OCI-LY7 (cell line): Measurements from ENCODE around the gene HLA-E. TPM values are rescaled to one million over a fixed set of nuclear protein-coding genes. Genes with fewer than 3 reads are reported as not detected.

Source experiments
- BruUV-seq: library from RNA; stranded (reverse); fragments of 400-500 nt; replicated peaks from 2 replicates; lab custom pipeline; 2021; lab: Mats Ljungman, UMichigan
- CTCF ChIA-PET: fragments of 300-600 bp; sonication (Branson Sonifier 250); formaldehyde crosslinking; loops from one replicate; lab custom pipeline; 2022; ENCODE audit warnings: antibody characterized with exemption; ENCODE audit not compliant: unreplicated experiment; lab: Charles Lee
- POLR2A ChIA-PET: fragments of 300-600 bp; sonication (Branson Sonifier 250); formaldehyde crosslinking; loops from one replicate; lab custom pipeline; 2022; ENCODE audit warnings: antibody characterized with exemption; lab: Charles Lee
- DNase-seq: peaks from one replicate; pipeline ENCODE4 v3.0.0-alpha.2; 2015; ENCODE audit warnings: low spot score
- H2AFZ ChIP-seq: fragments of 200-600 bp; sonication (generic), shearing (Covaris generic); 2 replicates; pipeline ENCODE4 v1.6.1; 2014; ENCODE audit warnings: mild to moderate bottlenecking, antibody characterized with exemption, low read length, moderate library complexity
- H3K27ac ChIP-seq: fragments of 200-600 bp; sonication (generic); 2 replicates; pipeline ENCODE4 v1.5.1; 2014; ENCODE audit warnings: mixed run types, low read depth, mild to moderate bottlenecking, moderate library complexity, low read length, inconsistent platforms; ENCODE audit not compliant: poor library complexity, severe bottlenecking
- H3K36me3 ChIP-seq: fragments of 200-600 bp; sonication (generic); 2 replicates; pipeline ENCODE4 v1.6.1; 2014; ENCODE audit warnings: mild to moderate bottlenecking, antibody characterized with exemption, low read length, moderate library complexity, mixed read lengths; ENCODE audit not compliant: insufficient read depth
- H3K4me1 ChIP-seq: fragments of 200-600 bp; sonication (generic); 2 replicates; pipeline ENCODE4 v1.5.1; 2014; ENCODE audit warnings: mild to moderate bottlenecking, low read length; ENCODE audit not compliant: insufficient read depth, poor library complexity, severe bottlenecking
- H3K4me2 ChIP-seq: fragments of 200-600 bp; sonication (generic); 2 replicates; pipeline ENCODE4 v1.6.1; 2014; ENCODE audit warnings: mild to moderate bottlenecking, low read length
- H3K4me3 ChIP-seq: fragments of 200-600 bp; sonication (generic); 2 replicates; pipeline ENCODE4 v1.5.1; 2014; ENCODE audit warnings: mild to moderate bottlenecking, low read depth, low read length; ENCODE audit not compliant: poor library complexity, severe bottlenecking
- H3K79me2 ChIP-seq: fragments of 200-600 bp; sonication (generic); 2 replicates; pipeline ENCODE4 v1.6.1; 2016; ENCODE audit warnings: low read depth, mild to moderate bottlenecking, low read length, moderate library complexity, mixed read lengths; ENCODE audit not compliant: insufficient read depth
- H3K9me2 ChIP-seq: fragments of 200-600 bp; sonication (generic); 2 replicates; pipeline ENCODE4 v1.6.1; 2016; ENCODE audit warnings: mild to moderate bottlenecking, low read length, mixed read lengths; ENCODE audit not compliant: insufficient read depth
- H3K9me3 ChIP-seq: fragments of 200-600 bp; sonication (generic); 2 replicates; pipeline ENCODE4 v1.6.1; 2014; ENCODE audit warnings: mild to moderate bottlenecking, mixed run types, low read length, mixed read lengths
- H4K20me1 ChIP-seq: fragments of 200-600 bp; sonication (generic); 2 replicates; pipeline ENCODE4 v1.6.1; 2014; ENCODE audit warnings: mild to moderate bottlenecking, antibody characterized with exemption, low read length, moderate library complexity, mixed read lengths; ENCODE audit not compliant: insufficient read depth
- EZH2phosphoT487 ChIP-seq: fragments of 200-600 bp; sonication (generic); IDR thresholded peaks from 2 replicates; pipeline ENCODE4 v1.6.1; 2018; ENCODE audit warnings: low read depth, borderline replicate concordance, mild to moderate bottlenecking, mixed run types, antibody characterized with exemption, low read length, moderate library complexity, mixed read lengths
- intact Hi-C: fragments of 100-400 bp; cut with micrococcal nuclease; formaldehyde crosslinking; loops from one replicate; pipeline ENCODE4 v1.10.0; 2022; ENCODE audit not compliant: unreplicated experiment
- total RNA-seq, 2 experiments: library from RNA; depleted of rRNA in 1 of 2; stranded (reverse); fragments of >200 nt in 1 of 2; shearing (Covaris generic) in 1 of 2; gene quantifications; 2 replicates each; pipeline ENCODE4 v1.2.3, GENCODE V29; 2014 to 2022
- TF ChIP-seq, protein P1 (sequence below): fragments of 200-600 bp; sonication (generic); conservative IDR thresholded peaks from 2 replicates; pipeline ENCODE4 v1.5.1; 2014; ENCODE audit warnings: mild to moderate bottlenecking, antibody characterized with exemption, low read length, moderate library complexity, mixed read lengths

HLA-E gene
- total RNA-seq, 2 experiments from 2014 or later, result 123 to 131 TPM

GRCh38 chr6:30447237-30447636 is 42.1 kb upstream of the HLA-E start:
- POLR2A ChIA-PET, result no interaction called here

GRCh38 chr6:30450548-30450908 is 38.8 kb upstream of the HLA-E start:
- Histone ChIP-seq H3K4me3 (no peak overlapping the region), H3K9me2 (no peaks in the 10 kb centered on the region), H2AFZ (no peak overlapping the region), H3K36me3 (no peaks in the 10 kb centered on the region), H3K4me2 (no peak overlapping the region), H3K9me3 (no peaks in the 10 kb centered on the region), H3K79me2 (no peaks in the 10 kb centered on the region), H4K20me1 (no peaks in the 10 kb centered on the region), H3K27ac (no peak overlapping the region), H3K4me1 (no peaks in the 10 kb centered on the region)
- no peak for TF ChIP-seq EZH2phosphoT487
- TF ChIP-seq, protein P1, sequence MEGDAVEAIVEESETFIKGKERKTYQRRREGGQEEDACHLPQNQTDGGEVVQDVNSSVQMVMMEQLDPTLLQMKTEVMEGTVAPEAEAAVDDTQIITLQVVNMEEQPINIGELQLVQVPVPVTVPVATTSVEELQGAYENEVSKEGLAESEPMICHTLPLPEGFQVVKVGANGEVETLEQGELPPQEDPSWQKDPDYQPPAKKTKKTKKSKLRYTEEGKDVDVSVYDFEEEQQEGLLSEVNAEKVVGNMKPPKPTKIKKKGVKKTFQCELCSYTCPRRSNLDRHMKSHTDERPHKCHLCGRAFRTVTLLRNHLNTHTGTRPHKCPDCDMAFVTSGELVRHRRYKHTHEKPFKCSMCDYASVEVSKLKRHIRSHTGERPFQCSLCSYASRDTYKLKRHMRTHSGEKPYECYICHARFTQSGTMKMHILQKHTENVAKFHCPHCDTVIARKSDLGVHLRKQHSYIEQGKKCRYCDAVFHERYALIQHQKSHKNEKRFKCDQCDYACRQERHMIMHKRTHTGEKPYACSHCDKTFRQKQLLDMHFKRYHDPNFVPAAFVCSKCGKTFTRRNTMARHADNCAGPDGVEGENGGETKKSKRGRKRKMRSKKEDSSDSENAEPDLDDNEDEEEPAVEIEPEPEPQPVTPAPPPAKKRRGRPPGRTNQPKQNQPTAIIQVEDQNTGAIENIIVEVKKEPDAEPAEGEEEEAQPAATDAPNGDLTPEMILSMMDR, result no peak
- no peak for DNase-seq
- POLR2A ChIA-PET, result interaction anchor here (0.5 to 1.5 kb wide), 3 partner anchors 16 to 325 kb away, joined by 3 to 4 read pairs (median 3); no protein-coding TSS in a partner anchor
- CTCF ChIA-PET, result no interaction called here
- intact Hi-C loops, result no loop called here
- no TSS peak for BruUV-seq

More at GRCh38 chr6:30447237-30447636, 42.1 kb upstream of the HLA-E start:
- BruUV-seq, result no TSS peak
- Histone ChIP-seq H3K79me2 (no peaks in the 10 kb centered on the region), H4K20me1 (no peaks in the 10 kb centered on the region), H3K4me3 (no peak overlapping the region), H3K27ac (no peak overlapping the region), H3K9me3 (no peaks in the 10 kb centered on the region), H2AFZ (no peak overlapping the region), H3K36me3 (no peaks in the 10 kb centered on the region), H3K4me2 (no peak overlapping the region), H3K4me1 (no peaks in the 10 kb centered on the region), H3K9me2 (no peaks in the 10 kb centered on the region)
- TF ChIP-seq, protein P1, result no peak
- no peak for TF ChIP-seq EZH2phosphoT487
- no peak for DNase-seq
- intact Hi-C loops, result no loop called here
- CTCF ChIA-PET, result no interaction called here

- H3K9me3 ChIP-seq, result no peaks in the 10 kb centered on the region
- TF ChIP-seq, protein P1, result no peak
- no peak for TF ChIP-seq EZH2phosphoT487
- H3K27ac ChIP-seq, result no peak overlapping the region
- H3K4me3 ChIP-seq, result no peak overlapping the region
- no peaks in the 10 kb centered on the region for H3K4me1 ChIP-seq
- no peak for DNase-seq
- no peaks in the 10 kb centered on the region for H3K9me2 ChIP-seq
- no peak overlapping the region for H3K4me2 ChIP-seq
- no peaks in the 10 kb centered on the region for H3K36me3 ChIP-seq
- BruUV-seq, result no TSS peak
- intact Hi-C loops, result no loop called here
- ChIA-PET CTCF (no interaction called here), POLR2A (interaction anchor here (1.5 kb wide), 1 partner anchor 15 kb away, joined by 3 read pairs; no protein-coding TSS in a partner anchor)
- no peaks in the 10 kb centered on the region for H3K79me2 ChIP-seq
- H2AFZ ChIP-seq, result no peak overlapping the region
- H4K20me1 ChIP-seq, result no peaks in the 10 kb centered on the region
Observed at GRCh38 chr6:30450909-30451841, 38.1 kb upstream of the HLA-E start.
